Suprapubic skin (tissue), 4 donors: ENCODE measurements around the gene CHN2. TPM values are rescaled to one million over a fixed set of nuclear protein-coding genes. Genes with fewer than 3 reads are reported as not detected.

ENCODE experiments used
- DNase-seq, 2 donors: peaks; one replicate each; pipeline ENCODE4 v3.0.0-alpha.2; 2019; ENCODE audit warnings: low spot score in 2 of 2
- H3K27ac ChIP-seq: fragments of 200-600 bp; sonication (generic); one replicate; pipeline ENCODE4 v1.5.1; 2019
- H3K27me3 ChIP-seq: fragments of 200-600 bp; sonication (generic); one replicate; pipeline ENCODE4 v1.5.1; 2019
- H3K36me3 ChIP-seq: fragments of 200-600 bp; sonication (generic); one replicate; pipeline ENCODE4 v1.5.1; 2019
- H3K4me1 ChIP-seq: fragments of 200-600 bp; sonication (generic); one replicate; pipeline ENCODE4 v1.5.1; 2019
- H3K4me3 ChIP-seq: fragments of 200-600 bp; sonication (generic); one replicate; pipeline ENCODE4 v1.5.1; 2019; ENCODE audit warnings: mild to moderate bottlenecking
- H3K9me3 ChIP-seq: fragments of 200-600 bp; sonication (generic); one replicate; pipeline ENCODE4 v1.5.1; 2019
- CTCF ChIP-seq, 2 donors: fragments of 200-600 bp in 1 of 2; fragments of 450-650 bp in 1 of 2; sonication (generic) in 1 of 2; IDR thresholded peaks; one replicate each; pipeline ENCODE4 v1.5.1; 2016 to 2019; ENCODE audit warnings: antibody characterized with exemption in 2 of 2, mild to moderate bottlenecking in 1 of 2, moderate library complexity in 1 of 2
- EP300 ChIP-seq: sonication (generic); formaldehyde crosslinking; IDR thresholded peaks from one replicate; pipeline ENCODE4 v1.6.1; 2017; ENCODE audit warnings: antibody characterized with exemption
- POLR2A ChIP-seq, 2 donors: fragments of 450-650 bp; IDR thresholded peaks; one replicate each; pipeline ENCODE4 v1.6.1; 2017; ENCODE audit warnings: antibody characterized with exemption in 2 of 2, mild to moderate bottlenecking in 2 of 2, moderate library complexity in 2 of 2
- POLR2AphosphoS5 ChIP-seq, 3 donors: sonication (generic); formaldehyde crosslinking; IDR thresholded peaks; one replicate each; pipeline ENCODE4 v1.6.1; 2017; ENCODE audit warnings: antibody characterized with exemption in 3 of 3
- WGBS: methylation state at CpG from one replicate; pipeline ENCODE4 v1.1.5; 2018; 5-methylcytosine and 5-hydroxymethylcytosine counted together
- total RNA-seq, 4 donors: library from RNA; depleted of rRNA; stranded (reverse); fragments of >200 nt; gene quantifications; one replicate each; pipeline ENCODE4 v1.1.0, GENCODE V29; 2016

Gene CHN2
- total RNA-seq, 4 donors from 2014 or later = 3.3 to 9.6 (median 6.2) TPM

GRCh38 chr7:29379551-29379950 is 185.0 kb downstream of the CHN2 start:
- WGBS = 85% methylated on average over 2 of the region's 2 CpGs
- Histone ChIP-seq H3K9me3 (no peaks in the 10 kb centered on the region), H3K27ac (no peak overlapping the region), H3K4me3 (no peak overlapping the region), H3K27me3 (peaks cover 10% of the 10 kb centered on the region), H3K36me3 (no peaks in the 10 kb centered on the region), H3K4me1 (peaks cover 3% of the 10 kb centered on the region)
- no peak for DNase-seq
- TF ChIP-seq CTCF (IDR thresholded peaks at IDR 0.05) = no peak
- TF ChIP-seq POLR2A (IDR thresholded peaks at IDR 0.05) = no peak
- TF ChIP-seq POLR2AphosphoS5 (IDR thresholded peaks at IDR 0.05) = no peak
- no peak for TF ChIP-seq EP300

GRCh38 chr7:29381206-29382094 is 186.9 kb downstream of the CHN2 start:
- no peaks in the 10 kb centered on the region for H3K4me1 ChIP-seq
- no peaks in the 10 kb centered on the region for H3K9me3 ChIP-seq
- peaks cover 10% of the 10 kb centered on the region for H3K27me3 ChIP-seq
- no peak overlapping the region for H3K4me3 ChIP-seq
- DNase-seq = no peak
- TF ChIP-seq POLR2AphosphoS5 (IDR thresholded peaks at IDR 0.05) = no peak
- no peak for TF ChIP-seq POLR2A (IDR thresholded peaks at IDR 0.05)
- no peak for TF ChIP-seq EP300
- TF ChIP-seq CTCF (IDR thresholded peaks at IDR 0.05) = no peak
- H3K36me3 ChIP-seq = no peaks in the 10 kb centered on the region
- WGBS = 58% methylated on average over 5 of the region's 5 CpGs
- H3K27ac ChIP-seq = no peak overlapping the region

GRCh38 chr7:29384277-29384676 is 189.7 kb downstream of the CHN2 start:
- DNase-seq = no peak
- 94% methylated on average over 2 of the region's 2 CpGs for WGBS
- H3K27me3 ChIP-seq = peaks cover 9% of the 10 kb centered on the region
- H3K4me3 ChIP-seq = no peak overlapping the region
- H3K9me3 ChIP-seq = no peaks in the 10 kb centered on the region
- no peaks in the 10 kb centered on the region for H3K36me3 ChIP-seq
- H3K27ac ChIP-seq = no peak overlapping the region
- TF ChIP-seq POLR2A (IDR thresholded peaks at IDR 0.05) (no peak), POLR2AphosphoS5 (IDR thresholded peaks at IDR 0.05) (no peak), EP300 (no peak), CTCF (IDR thresholded peaks at IDR 0.05) (no peak)
- H3K4me1 ChIP-seq = no peaks in the 10 kb centered on the region

DNA sequence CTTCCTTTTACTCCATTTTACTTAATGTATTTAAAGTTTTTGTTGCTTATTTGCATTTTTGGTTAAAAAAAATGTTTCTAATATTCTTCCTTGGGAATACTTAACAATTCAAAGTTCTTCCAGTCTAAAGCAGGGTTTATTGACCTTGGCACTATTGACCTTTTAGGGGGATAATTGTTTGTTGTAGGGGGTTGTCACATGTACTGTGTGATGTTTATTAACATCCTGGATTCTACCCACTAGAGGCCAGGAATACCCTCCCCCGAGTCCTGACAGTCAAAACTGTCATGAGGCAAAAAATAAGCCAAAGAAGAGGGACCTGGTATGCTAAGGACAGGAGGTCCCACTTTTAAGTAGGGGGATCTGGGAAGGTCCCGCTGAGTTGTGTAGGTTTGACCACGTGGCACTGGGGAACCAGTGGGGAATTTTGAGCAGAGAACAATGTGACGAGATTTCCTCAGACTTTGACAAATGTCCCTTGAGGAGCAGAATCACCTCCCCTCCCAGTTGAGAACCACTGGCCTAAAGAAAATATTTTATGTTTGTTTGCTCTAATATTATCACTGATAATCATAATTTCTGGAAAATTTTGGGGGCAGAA is 190.7 kb downstream of the CHN2 start:
- Histone ChIP-seq H3K4me1 (no peaks in the 10 kb centered on the region), H3K4me3 (no peak overlapping the region), H3K36me3 (no peaks in the 10 kb centered on the region), H3K27ac (no peak overlapping the region), H3K9me3 (no peaks in the 10 kb centered on the region), H3K27me3 (peaks cover 5% of the 10 kb centered on the region)
- TF ChIP-seq POLR2AphosphoS5 (IDR thresholded peaks at IDR 0.05) (no peak), CTCF (IDR thresholded peaks at IDR 0.05) (no peak), EP300 (no peak), POLR2A (IDR thresholded peaks at IDR 0.05) (no peak)
- DNase-seq = no peak
- WGBS = 66% methylated on average over 4 of the region's 4 CpGs

DNA sequence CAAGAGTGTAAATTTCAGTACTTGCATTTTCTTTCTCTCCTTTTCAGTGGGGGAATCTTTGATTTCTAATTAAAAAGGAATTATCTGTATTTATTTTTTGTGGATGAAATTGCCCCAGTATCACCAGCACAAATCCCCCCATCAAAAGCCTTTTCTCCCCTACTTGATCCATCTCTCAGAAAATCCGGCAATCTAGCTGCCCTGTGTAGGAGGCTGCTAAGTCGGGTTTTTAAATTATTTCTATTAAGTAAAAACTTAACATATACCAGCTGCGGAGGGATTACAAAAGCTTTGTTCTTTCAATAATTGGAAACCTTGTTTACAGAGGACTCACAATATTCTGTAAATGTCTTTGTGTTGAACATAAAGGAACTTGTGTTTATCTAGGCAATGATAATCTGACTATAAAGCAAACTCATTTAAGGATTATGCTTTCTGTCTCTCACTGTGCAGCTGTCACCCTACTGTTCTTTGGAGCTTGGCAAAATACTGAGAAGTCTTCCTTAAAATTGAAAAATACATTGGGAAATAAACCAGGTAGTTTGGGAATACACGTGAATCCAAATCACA is 191.7 kb downstream of the CHN2 start:
- Histone ChIP-seq H3K9me3 (no peaks in the 10 kb centered on the region), H3K4me1 (no peaks in the 10 kb centered on the region), H3K27ac (no peak overlapping the region), H3K36me3 (no peaks in the 10 kb centered on the region), H3K27me3 (peaks cover 5% of the 10 kb centered on the region), H3K4me3 (no peak overlapping the region)
- WGBS = 86% methylated on average over 4 of the region's 4 CpGs
- no peak for TF ChIP-seq EP300
- DNase-seq = no peak
